Measurements from ENCODE around the gene EML6.
"Not testable (repeated sequence)": the region's sequence is repeated elsewhere in the genome, so short reads cannot be mapped to it uniquely, and the experiment has no call there.

EML6 gene

GRCh38 chr2:54808661-54809060, 85.2 kb downstream of the EML6 start:
- DNase-seq: no peak

- no peak for DNase-seq
These were observed 86.4 kb downstream of the EML6 start for GRCh38 chr2:54809819-54810218.

- DNase-seq: no peak
These were observed 86.8 kb downstream of the EML6 start for GRCh38 chr2:54810246-54810645.

- DNase-seq: no peak
These were observed 90.1 kb downstream of the EML6 start for GRCh38 chr2:54813584-54813983.

- DNase-seq: no peak
These were observed 91.1 kb downstream of the EML6 start for GRCh38 chr2:54814389-54815147.

- DNase-seq: no peak
These were observed 91.7 kb downstream of the EML6 start for GRCh38 chr2:54815148-54815539.

- DNase-seq: no peak
These were observed 94.8 kb downstream of the EML6 start for GRCh38 chr2:54818226-54818625.

GRCh38 chr2:54820558-54820957, 97.1 kb downstream of the EML6 start:
- no peak for DNase-seq

GRCh38 chr2:54824567-54824966, 101.1 kb downstream of the EML6 start:
- DNase-seq: no peak

- no peak for DNase-seq
These were observed 107.1 kb downstream of the EML6 start for GRCh38 chr2:54830546-54830945.

- DNase-seq: no peak
These were observed 108.0 kb downstream of the EML6 start for GRCh38 chr2:54831480-54831879.

GRCh38 chr2:54834721-54835120, 111.3 kb downstream of the EML6 start:
- DNase-seq: no peak

- no peak for DNase-seq
These were observed 113.0 kb downstream of the EML6 start for GRCh38 chr2:54836477-54836876.

- DNase-seq: peak; percentile 82
These were observed 115.1 kb downstream of the EML6 start for GRCh38 chr2:54838585-54839035.

GRCh38 chr2:54839461-54840255, 116.2 kb downstream of the EML6 start:
- no peak for DNase-seq

- DNase-seq: no peak
These were observed 117.4 kb downstream of the EML6 start for GRCh38 chr2:54840559-54841468.

- not testable (repeated sequence) for DNase-seq
These were observed 118.0 kb downstream of the EML6 start for GRCh38 chr2:54841500-54841899.

- DNase-seq: no peak
These were observed 121.6 kb downstream of the EML6 start for GRCh38 chr2:54845094-54845493.

- no peak for DNase-seq
These were observed 122.1 kb downstream of the EML6 start for GRCh38 chr2:54845514-54845913.

- DNase-seq: no peak
These were observed 127.0 kb downstream of the EML6 start for GRCh38 chr2:54850171-54851122.

GRCh38 chr2:54853616-54854310, 130.3 kb downstream of the EML6 start:
- no peak for DNase-seq

Measured in activated CD8-positive, alpha-beta memory T cell treated with anti-CD3 and anti-CD28 coated beads for 24 hours (primary cell).